Endothelial cell of umbilical vein (primary cell): ENCODE measurements around the gene SDK2. TPM values are rescaled to one million over a fixed set of nuclear protein-coding genes. Genes with fewer than 3 reads are reported as not detected.

Source experiments
- BruUV-seq: library from RNA; stranded (reverse); fragments of 400-500 nt; replicated peaks from 2 replicates; lab custom pipeline; 2021; lab: Mats Ljungman, UMichigan
- CTCF ChIA-PET: fragments of 300-600, 350-600 bp; sonication (Branson Sonifier 250); formaldehyde crosslinking; loops from one replicate; lab custom pipeline; 2021; ENCODE audit warnings: antibody characterized with exemption, inconsistent platforms; lab: Charles Lee
- POLR2A ChIA-PET: fragments of 300-600, 350-600 bp; sonication (Branson Sonifier 250); formaldehyde crosslinking; loops from one replicate; lab custom pipeline; 2021; ENCODE audit warnings: antibody characterized with exemption, inconsistent platforms; lab: Charles Lee
- DNase-seq: peaks from one replicate; pipeline ENCODE4 v3.0.0-alpha.2; 2011; ENCODE audit warnings: low read depth, low spot score
- FAIRE-seq: peaks from 2 replicates; lab custom pipeline; 2011; peaks lifted over from hg19 to GRCh38; lab: Jason Lieb, UNC
- H2AFZ ChIP-seq: 2 replicates; pipeline ENCODE4 v1.6.0; 2012; ENCODE audit warnings: low read depth, low read length, control low read depth, inconsistent platforms
- H3K27ac ChIP-seq: 2 replicates; pipeline ENCODE4 v1.5.1; 2011; ENCODE audit warnings: low read depth, mild to moderate bottlenecking, control low read depth, low read length, moderate library complexity; ENCODE audit not compliant: insufficient read depth
- H3K27me3 ChIP-seq, 2 experiments: 2 replicates each; pipeline versions ENCODE4 v1.6.0 to v1.6.1; 2011; ENCODE audit warnings: low read length in 2 of 2, mixed read lengths in 1 of 2; ENCODE audit not compliant: control insufficient read depth in 2 of 2, insufficient read depth in 2 of 2
- H3K36me3 ChIP-seq, 2 experiments: 2 replicates in 1 of 2; 3 replicates in 1 of 2; pipeline ENCODE4 v1.5.1; 2011; ENCODE audit warnings: low read length in 2 of 2, mild to moderate bottlenecking in 1 of 2, moderate library complexity in 1 of 2; ENCODE audit not compliant: control insufficient read depth in 2 of 2, insufficient read depth in 2 of 2; ENCODE audit errors: extremely low read depth in 1 of 2
- H3K4me1 ChIP-seq: 3 replicates; pipeline ENCODE4 v1.5.1; 2011; ENCODE audit warnings: mild to moderate bottlenecking, low read length; ENCODE audit not compliant: control insufficient read depth, insufficient read depth; ENCODE audit errors: extremely low read depth
- H3K4me2 ChIP-seq: 2 replicates; pipeline ENCODE4 v1.6.1; 2011; ENCODE audit warnings: low read length, control low read depth, mixed read lengths; ENCODE audit not compliant: insufficient read depth
- H3K4me3 ChIP-seq, 3 experiments: fragments of 200-600 bp in 1 of 3; sonication (generic), shearing (Covaris generic) in 1 of 3; replicated peaks in 1 of 3; 2 replicates each; pipeline ENCODE4 v1.5.1; 2011 to 2016; ENCODE audit warnings: control low read depth in 3 of 3, low read length in 3 of 3, mild to moderate bottlenecking in 2 of 3, inconsistent platforms in 1 of 3, low read depth in 1 of 3, moderate library complexity in 1 of 3; ENCODE audit not compliant: insufficient read depth in 1 of 3
- H3K79me2 ChIP-seq: 2 replicates; pipeline ENCODE4 v1.6.0; 2012; ENCODE audit warnings: low read length, inconsistent platforms; ENCODE audit not compliant: control insufficient read depth, insufficient read depth
- H3K9ac ChIP-seq: replicated peaks from 2 replicates; pipeline ENCODE3; 2011; ENCODE audit warnings: low read length, control low read depth; ENCODE audit not compliant: insufficient read depth; ENCODE audit errors: extremely low read depth
- H3K9me1 ChIP-seq: replicated peaks from 3 replicates; pipeline ENCODE4 v1.6.0; 2011; ENCODE audit warnings: mild to moderate bottlenecking, low read length; ENCODE audit not compliant: control insufficient read depth, insufficient read depth; ENCODE audit errors: extremely low read depth
- H3K9me3 ChIP-seq: replicated peaks from 2 replicates; pipeline ENCODE4 v1.5.1; 2012; ENCODE audit warnings: low read length, inconsistent platforms; ENCODE audit not compliant: control insufficient read depth, insufficient read depth
- H4K20me1 ChIP-seq: replicated peaks from 2 replicates; pipeline ENCODE3; 2011; ENCODE audit warnings: mild to moderate bottlenecking, low read length; ENCODE audit not compliant: control insufficient read depth, insufficient read depth; ENCODE audit errors: extremely low read depth
- EZH2 ChIP-seq: IDR thresholded peaks from 2 replicates; pipeline ENCODE4 v1.6.1; 2012; ENCODE audit warnings: borderline replicate concordance, low read depth, mild to moderate bottlenecking, moderate library complexity, low read length, inconsistent platforms; ENCODE audit not compliant: severe bottlenecking
- FOS ChIP-seq: IDR thresholded peaks from 2 replicates; pipeline ENCODE4 v1.6.1; 2011; ENCODE audit warnings: mild to moderate bottlenecking, low read length, moderate library complexity, borderline replicate concordance; ENCODE audit not compliant: insufficient read depth
- GATA2 ChIP-seq: IDR thresholded peaks from 2 replicates; pipeline ENCODE4 v1.7.0; 2011; ENCODE audit warnings: low read depth, mild to moderate bottlenecking, moderate library complexity, mixed read lengths, low read length; ENCODE audit not compliant: insufficient read length, insufficient read depth
- JUN ChIP-seq: IDR thresholded peaks from 2 replicates; pipeline ENCODE4 v1.6.1; 2011; ENCODE audit warnings: borderline replicate concordance, low read depth; ENCODE audit not compliant: insufficient read length, insufficient read depth
- MYC ChIP-seq: IDR thresholded peaks from one replicate; pipeline ENCODE4 v1.6.1; 2011; ENCODE audit warnings: mild to moderate bottlenecking, low read depth, low read length
- POLR2A ChIP-seq: IDR thresholded peaks from 2 replicates; pipeline ENCODE4 v1.6.1; 2012; ENCODE audit warnings: low read depth, mild to moderate bottlenecking, control low read depth, low read length
- POLR2AphosphoS5 ChIP-seq: IDR thresholded peaks from 2 replicates; pipeline ENCODE4 v1.6.1; 2012; ENCODE audit warnings: low read depth, mild to moderate bottlenecking, control low read depth, low read length, moderate library complexity; ENCODE audit not compliant: insufficient read depth
- dilution Hi-C: fragments of 300-500 bp; cut with MboI; formaldehyde crosslinking; loops from one replicate; pipeline ENCODE4 v1.15.0; 2019; ENCODE audit warnings: low sequenced_read_pairs; ENCODE audit not compliant: extremely low pct_ligation_motif_present
- intact Hi-C: fragments of 100-400 bp; cut with micrococcal nuclease; formaldehyde crosslinking; loops from one replicate; pipeline ENCODE4 v1.10.0; 2022
- polyA plus RNA-seq, 4 experiments: library from polyadenylated mRNA; depleted of rRNA in 3 of 4; stranded (reverse) in 3 of 4; unstranded in 1 of 4; fragments of >200 nt; gene quantifications; 2 replicates each; pipeline versions ENCODE4 v1.2.1 to v1.2.3, GENCODE V29; 2011 to 2012; ENCODE audit warnings: missing spikeins in 1 of 4
- total RNA-seq: library from RNA; stranded (reverse); gene quantifications from 2 replicates; pipeline ENCODE4 v1.2.3, GENCODE V29; 2021
- TF ChIP-seq, protein P1 (sequence below), 2 donors: IDR thresholded peaks; 1 replicate in 1 of 2; 2 replicates in 1 of 2; pipeline ENCODE4 v1.5.1; 2011; ENCODE audit warnings: low read length in 2 of 2, mild to moderate bottlenecking in 2 of 2, moderate library complexity in 2 of 2, control low read depth in 1 of 2, inconsistent platforms in 1 of 2, low read depth in 1 of 2; ENCODE audit not compliant: insufficient read depth in 1 of 2; ENCODE audit errors: extremely low read depth in 1 of 2
- TF ChIP-seq, protein P2 (sequence below): IDR thresholded peaks from 2 replicates; pipeline ENCODE4 v1.6.1; 2011; ENCODE audit not compliant: insufficient read depth, insufficient read length

Gene SDK2
- total and polyA plus RNA-seq, 2 donors (not counting 3 experiments of a cell fraction or from before 2014, with no cell fraction given), result not detected

DNA sequence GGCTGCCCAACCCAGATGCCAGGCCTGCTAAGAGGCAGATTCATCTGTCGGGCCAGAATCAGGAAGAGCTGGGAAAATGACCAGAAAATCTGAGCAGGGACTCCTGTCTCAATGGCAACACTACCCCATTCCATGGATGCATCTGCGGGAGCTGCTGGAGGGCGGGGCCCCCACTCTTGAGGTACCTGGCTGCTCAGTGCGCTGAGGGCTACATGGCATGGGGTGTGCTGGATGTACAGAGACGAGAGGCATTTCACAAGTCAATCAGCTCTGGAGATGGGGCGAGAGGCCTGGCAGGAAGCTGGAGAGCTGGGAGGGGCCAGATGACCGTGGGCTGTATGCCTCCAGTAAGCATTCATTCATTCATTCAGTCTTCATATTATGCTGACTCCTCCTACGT is 6.4 kb downstream of the SDK2 start:
- Histone ChIP-seq H3K36me3 (no peaks in the 10 kb centered on the region), H3K27ac (no peak overlapping the region), H3K9ac (no peak overlapping the region), H3K27me3 (peaks cover 1 to 3% of the 10 kb centered on the region in 2 experiments), H3K9me1 (no peaks in the 10 kb centered on the region), H2AFZ (no peak overlapping the region), H3K79me2 (no peaks in the 10 kb centered on the region), H3K4me3 (no peak overlapping the region), H3K9me3 (no peaks in the 10 kb centered on the region), H3K4me2 (no peak overlapping the region), H4K20me1 (no peaks in the 10 kb centered on the region), H3K4me1 (no peaks in the 10 kb centered on the region)
- TF ChIP-seq POLR2AphosphoS5 (no peak), JUN (no peak), FOS (no peak), POLR2A (no peak), EZH2 (no peak), MYC (no peak), GATA2 (no peak)
- TF ChIP-seq, protein P1, sequence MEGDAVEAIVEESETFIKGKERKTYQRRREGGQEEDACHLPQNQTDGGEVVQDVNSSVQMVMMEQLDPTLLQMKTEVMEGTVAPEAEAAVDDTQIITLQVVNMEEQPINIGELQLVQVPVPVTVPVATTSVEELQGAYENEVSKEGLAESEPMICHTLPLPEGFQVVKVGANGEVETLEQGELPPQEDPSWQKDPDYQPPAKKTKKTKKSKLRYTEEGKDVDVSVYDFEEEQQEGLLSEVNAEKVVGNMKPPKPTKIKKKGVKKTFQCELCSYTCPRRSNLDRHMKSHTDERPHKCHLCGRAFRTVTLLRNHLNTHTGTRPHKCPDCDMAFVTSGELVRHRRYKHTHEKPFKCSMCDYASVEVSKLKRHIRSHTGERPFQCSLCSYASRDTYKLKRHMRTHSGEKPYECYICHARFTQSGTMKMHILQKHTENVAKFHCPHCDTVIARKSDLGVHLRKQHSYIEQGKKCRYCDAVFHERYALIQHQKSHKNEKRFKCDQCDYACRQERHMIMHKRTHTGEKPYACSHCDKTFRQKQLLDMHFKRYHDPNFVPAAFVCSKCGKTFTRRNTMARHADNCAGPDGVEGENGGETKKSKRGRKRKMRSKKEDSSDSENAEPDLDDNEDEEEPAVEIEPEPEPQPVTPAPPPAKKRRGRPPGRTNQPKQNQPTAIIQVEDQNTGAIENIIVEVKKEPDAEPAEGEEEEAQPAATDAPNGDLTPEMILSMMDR (IDR thresholded peaks at IDR 0.05; ENCODE audit: extremely low read depth in 1 of 2, insufficient read depth in 1 of 2, low read depth in 1 of 2, low read length in 2 of 2), result no peak
- TF ChIP-seq, protein P2, sequence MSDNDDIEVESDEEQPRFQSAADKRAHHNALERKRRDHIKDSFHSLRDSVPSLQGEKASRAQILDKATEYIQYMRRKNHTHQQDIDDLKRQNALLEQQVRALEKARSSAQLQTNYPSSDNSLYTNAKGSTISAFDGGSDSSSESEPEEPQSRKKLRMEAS, result no peak
- intact Hi-C loops, result no loop called here
- ChIA-PET CTCF (no interaction called here), POLR2A (no interaction called here)
- no peak for DNase-seq
- BruUV-seq, result no TSS peak
- no peak for FAIRE-seq
- dilution Hi-C loops, result no loop called here
